ENCODE results near the gene SELENON. TPM values are rescaled to one million over a fixed set of nuclear protein-coding genes. Genes with fewer than 3 reads are reported as not detected.
A peak's percentile ranks its signal among the peaks of the same experiment; 100 is the strongest.

Gene SELENON
- total and polyA plus RNA-seq, 4 donors: 35.9 to 88.8 (median 48.3) TPM

- TF ChIP-seq CTCF (IDR thresholded peaks at IDR 0.05; ENCODE audit: control extremely low read depth, extremely low read depth): peak; percentile 85
- Histone ChIP-seq H3K4me1 (ENCODE audit: control insufficient read depth in 5 of 5, insufficient read depth in 5 of 5, low read length in 5 of 5) (peaks cover 0 to 14% (median 2%) of the 10 kb centered on the region in 5 donors), H3K36me3 (ENCODE audit: control insufficient read depth in 4 of 4, insufficient read depth in 4 of 4, low read length in 4 of 4) (no peaks in the 10 kb centered on the region), H3K9ac (ENCODE audit: insufficient read depth in 1 of 2, low read length in 2 of 2) (no peak overlapping the region), H3K27me3 (ENCODE audit: control insufficient read depth in 3 of 3, insufficient read depth in 3 of 3, low read length in 2 of 3) (no peaks in the 10 kb centered on the region), H3K27ac (ENCODE audit: low read depth in 1 of 2, low read length in 1 of 2) (peak overlapping the region in 1 of 2 donors; percentile 53), H3K4me3 (no peak overlapping the region), H3K9me3 (ENCODE audit: control insufficient read depth in 4 of 4, insufficient read depth in 3 of 4, low read length in 3 of 4) (no peaks in the 10 kb centered on the region)
- ATAC-seq (ENCODE audit: insufficient read depth, low FRiP score) (peak; percentile 36), DNase-seq (peak; percentile 78 to 85 (median 82))
- 3 to 5% methylated on average over 18 to 19 of the region's 19 CpGs for WGBS, 2 donors
These were observed 3.1 kb upstream of the SELENON start for GRCh38 chr1:25796811-25797458.

GRCh38 chr1:25797939-25798338 lies 2.1 kb upstream of the SELENON start:
- H3K36me3 ChIP-seq (ENCODE audit: control insufficient read depth in 4 of 4, insufficient read depth in 4 of 4, low read length in 4 of 4): no peaks in the 10 kb centered on the region
- no peak overlapping the region for H3K4me3 ChIP-seq
- ATAC-seq (ENCODE audit: insufficient read depth, low FRiP score) (no peak), DNase-seq (no peak)
- no peaks in the 10 kb centered on the region for H3K27me3 ChIP-seq (ENCODE audit: control insufficient read depth in 3 of 3, insufficient read depth in 3 of 3, low read length in 2 of 3)
- H3K27ac ChIP-seq (ENCODE audit: low read depth in 1 of 2, low read length in 1 of 2): no peak overlapping the region
- no peak overlapping the region for H3K9ac ChIP-seq (ENCODE audit: insufficient read depth in 1 of 2, low read length in 2 of 2)
- TF ChIP-seq CTCF (IDR thresholded peaks at IDR 0.05; ENCODE audit: control extremely low read depth, extremely low read depth): peak; percentile 3
- H3K9me3 ChIP-seq (ENCODE audit: control insufficient read depth in 4 of 4, insufficient read depth in 3 of 4, low read length in 3 of 4): no peaks in the 10 kb centered on the region
- peaks cover 0 to 17% (median 2%) of the 10 kb centered on the region in 5 donors for H3K4me1 ChIP-seq (ENCODE audit: control insufficient read depth in 5 of 5, insufficient read depth in 5 of 5, low read length in 5 of 5)
- WGBS, 2 donors: 74 to 82% methylated on average over 8 of the region's 8 CpGs

- no peak overlapping the region for H3K9ac ChIP-seq (ENCODE audit: insufficient read depth in 1 of 2, low read length in 2 of 2)
- H3K4me1 ChIP-seq (ENCODE audit: control insufficient read depth in 5 of 5, insufficient read depth in 5 of 5, low read length in 5 of 5): peaks cover 0 to 19% (median 2%) of the 10 kb centered on the region in 5 donors
- no peak for DNase-seq
- no peaks in the 10 kb centered on the region for H3K27me3 ChIP-seq (ENCODE audit: control insufficient read depth in 3 of 3, insufficient read depth in 3 of 3, low read length in 2 of 3)
- no peak overlapping the region for H3K4me3 ChIP-seq
- no peaks in the 10 kb centered on the region for H3K9me3 ChIP-seq (ENCODE audit: control insufficient read depth in 4 of 4, insufficient read depth in 3 of 4, low read length in 3 of 4)
- H3K36me3 ChIP-seq (ENCODE audit: control insufficient read depth in 4 of 4, insufficient read depth in 4 of 4, low read length in 4 of 4): no peaks in the 10 kb centered on the region
- no peak for ATAC-seq (ENCODE audit: insufficient read depth, low FRiP score)
- WGBS, 2 donors: 75 to 90% methylated on average over 8 of the region's 8 CpGs
- H3K27ac ChIP-seq (ENCODE audit: low read depth in 1 of 2, low read length in 1 of 2): peak overlapping the region in 1 of 2 donors; percentile 59
- no peak for TF ChIP-seq CTCF (IDR thresholded peaks at IDR 0.05; ENCODE audit: control extremely low read depth, extremely low read depth)
These were observed 1.2 kb upstream of the SELENON start for GRCh38 chr1:25798666-25799351.
